Hepatocyte (in vitro differentiated cells): ENCODE data around the gene RIBC2. TPM values are rescaled to one million over a fixed set of nuclear protein-coding genes. Genes with fewer than 3 reads are reported as not detected.

Source experiments
- DNase-seq: peaks from one replicate; pipeline ENCODE4 v3.0.0-alpha.2; 2016; ENCODE audit warnings: low spot score
- H2AFZ ChIP-seq: fragments of 200-600 bp; sonication (generic); 2 replicates; pipeline ENCODE4 v1.6.0; 2016; ENCODE audit warnings: antibody characterized with exemption, mild to moderate bottlenecking
- H3K27ac ChIP-seq: fragments of 200-600 bp; sonication (generic); 2 replicates; pipeline ENCODE4 v1.5.1; 2016; ENCODE audit warnings: mild to moderate bottlenecking
- H3K27me3 ChIP-seq: fragments of 200-600 bp; sonication (generic); 2 replicates; pipeline ENCODE4 v1.6.1; 2016
- H3K36me3 ChIP-seq: fragments of 200-600 bp; sonication (generic); replicated peaks from 2 replicates; pipeline ENCODE4 v1.5.1; 2016; ENCODE audit warnings: low read depth; ENCODE audit not compliant: insufficient read depth
- H3K4me1 ChIP-seq: fragments of 200-600 bp; sonication (generic); 2 replicates; pipeline ENCODE4 v1.5.1; 2016; ENCODE audit warnings: mild to moderate bottlenecking, moderate library complexity; ENCODE audit not compliant: insufficient read depth
- H3K4me2 ChIP-seq: fragments of 200-600 bp; sonication (generic); 2 replicates; pipeline ENCODE4 v1.6.0; 2016
- H3K4me3 ChIP-seq: fragments of 200-600 bp; sonication (generic); 2 replicates; pipeline ENCODE4 v1.5.1; 2016; ENCODE audit warnings: mild to moderate bottlenecking
- H3K79me2 ChIP-seq: fragments of 200-600 bp; sonication (generic); 2 replicates; pipeline ENCODE4 v1.6.0; 2017; ENCODE audit warnings: mild to moderate bottlenecking
- H3K9me2 ChIP-seq: fragments of 200-600 bp; sonication (generic); replicated peaks from 2 replicates; pipeline ENCODE4 v1.6.0; 2017; ENCODE audit warnings: mild to moderate bottlenecking; ENCODE audit not compliant: insufficient read depth
- H3K9me3 ChIP-seq: fragments of 200-600 bp; sonication (generic); 2 replicates; pipeline ENCODE4 v1.5.1; 2016; ENCODE audit warnings: low read depth, mild to moderate bottlenecking
- H4K20me1 ChIP-seq: fragments of 200-600 bp; sonication (generic); 2 replicates; pipeline ENCODE4 v1.6.0; 2016; ENCODE audit warnings: mild to moderate bottlenecking; ENCODE audit not compliant: insufficient read depth, poor library complexity, severe bottlenecking
- CTCF ChIP-seq: fragments of 200-600 bp; sonication (generic); IDR thresholded peaks from 2 replicates; pipeline ENCODE4 v1.5.1; 2016; ENCODE audit warnings: antibody characterized with exemption, mild to moderate bottlenecking; ENCODE audit not compliant: poor library complexity
- EZH2 ChIP-seq: fragments of 200-600 bp; sonication (generic); IDR thresholded peaks from 2 replicates; pipeline ENCODE4 v1.6.1; 2016; ENCODE audit warnings: antibody characterized with exemption, mild to moderate bottlenecking, borderline replicate concordance
- EZH2phosphoT487 ChIP-seq: fragments of 200-600 bp; sonication (generic); IDR thresholded peaks from one replicate; pipeline ENCODE4 v1.6.1; 2018; ENCODE audit warnings: antibody characterized with exemption, mild to moderate bottlenecking, low read depth, moderate library complexity; ENCODE audit not compliant: unreplicated experiment, severe bottlenecking
- WGBS: methylation state at CpG from one replicate; pipeline ENCODE4 v1.1.6; 2016; ENCODE audit warnings: low lambda C conversion rate; ENCODE audit errors: missing lambda C conversion rate; 5-methylcytosine and 5-hydroxymethylcytosine counted together
- polyA plus RNA-seq: library from polyadenylated mRNA; unstranded; fragments of >200 nt; fragmentation: Nextera tagmentation; extraction: Ambion mirVana; gene quantifications from 2 replicates; pipeline ENCODE4 v1.2.1, GENCODE V29; 2016
- total RNA-seq: library from RNA; depleted of rRNA; stranded (reverse); fragments of >200 nt; gene quantifications from 2 replicates; pipeline ENCODE4 v1.2.3, GENCODE V29; 2014

RIBC2 gene
- total and polyA plus RNA-seq, 2 experiments from 2014 or later, result 0.50 to 0.56 TPM

- H3K27ac ChIP-seq, result no peak overlapping the region
- no peaks in the 10 kb centered on the region for H3K36me3 ChIP-seq
- no peak overlapping the region for H3K4me3 ChIP-seq
- H4K20me1 ChIP-seq, result no peaks in the 10 kb centered on the region
- TF ChIP-seq EZH2phosphoT487 (no peak), EZH2 (no peak), CTCF (no peak)
- no peaks in the 10 kb centered on the region for H3K79me2 ChIP-seq
- no peak overlapping the region for H2AFZ ChIP-seq
- no peak overlapping the region for H3K4me2 ChIP-seq
- no peaks in the 10 kb centered on the region for H3K9me3 ChIP-seq
- DNase-seq, result peak; percentile 4
- 64% methylated on average over 5 of the region's 5 CpGs for WGBS
- H3K4me1 ChIP-seq, result no peaks in the 10 kb centered on the region
- H3K9me2 ChIP-seq, result no peaks in the 10 kb centered on the region
- no peaks in the 10 kb centered on the region for H3K27me3 ChIP-seq
Observed at GRCh38 chr22:45425101-45425500, 11.6 kb downstream of the RIBC2 start.

- H3K4me3 ChIP-seq, result no peak overlapping the region
- 90% methylated on average over 23 of the region's 23 CpGs for WGBS
Observed at GRCh38 chr22:45425531-45426265, 12.2 kb downstream of the RIBC2 start.

GRCh38 chr22:45426387-45426786 is 12.9 kb downstream of the RIBC2 start:
- Histone ChIP-seq H3K9me3 (no peaks in the 10 kb centered on the region), H3K27me3 (no peaks in the 10 kb centered on the region), H3K27ac (no peak overlapping the region), H2AFZ (no peak overlapping the region), H3K79me2 (no peaks in the 10 kb centered on the region), H3K4me2 (no peak overlapping the region), H3K4me3 (no peak overlapping the region), H3K9me2 (no peaks in the 10 kb centered on the region), H3K4me1 (no peaks in the 10 kb centered on the region), H4K20me1 (no peaks in the 10 kb centered on the region), H3K36me3 (no peaks in the 10 kb centered on the region)
- TF ChIP-seq EZH2 (no peak), CTCF (no peak), EZH2phosphoT487 (no peak)
- WGBS, result 92% methylated on average over 9 of the region's 9 CpGs
- no peak for DNase-seq

More at GRCh38 chr22:45425531-45426265, 12.2 kb downstream of the RIBC2 start:
- Histone ChIP-seq H2AFZ (no peak overlapping the region), H3K4me1 (no peaks in the 10 kb centered on the region), H4K20me1 (no peaks in the 10 kb centered on the region), H3K79me2 (no peaks in the 10 kb centered on the region), H3K9me2 (no peaks in the 10 kb centered on the region), H3K9me3 (no peaks in the 10 kb centered on the region), H3K27me3 (no peaks in the 10 kb centered on the region), H3K4me2 (no peak overlapping the region), H3K36me3 (no peaks in the 10 kb centered on the region), H3K27ac (no peak overlapping the region)
- no peak for DNase-seq
- TF ChIP-seq EZH2 (no peak), EZH2phosphoT487 (no peak), CTCF (no peak)
